Astrocyte (in vitro differentiated cells and primary cell): Measurements from ENCODE around the gene SLC17A7.

ENCODE experiments used
- EZH2 ChIP-seq: IDR thresholded peaks from 2 replicates; pipeline ENCODE4 v1.6.1; 2012; ENCODE audit warnings: mild to moderate bottlenecking, low read length, inconsistent platforms; ENCODE audit not compliant: insufficient read depth
- TF ChIP-seq, protein P1 (sequence below): IDR thresholded peaks from 2 replicates; pipeline ENCODE4 v1.5.1; 2011; ENCODE audit warnings: low read depth, mild to moderate bottlenecking, inconsistent platforms, low read length, moderate library complexity; ENCODE audit not compliant: insufficient read depth

DNA sequence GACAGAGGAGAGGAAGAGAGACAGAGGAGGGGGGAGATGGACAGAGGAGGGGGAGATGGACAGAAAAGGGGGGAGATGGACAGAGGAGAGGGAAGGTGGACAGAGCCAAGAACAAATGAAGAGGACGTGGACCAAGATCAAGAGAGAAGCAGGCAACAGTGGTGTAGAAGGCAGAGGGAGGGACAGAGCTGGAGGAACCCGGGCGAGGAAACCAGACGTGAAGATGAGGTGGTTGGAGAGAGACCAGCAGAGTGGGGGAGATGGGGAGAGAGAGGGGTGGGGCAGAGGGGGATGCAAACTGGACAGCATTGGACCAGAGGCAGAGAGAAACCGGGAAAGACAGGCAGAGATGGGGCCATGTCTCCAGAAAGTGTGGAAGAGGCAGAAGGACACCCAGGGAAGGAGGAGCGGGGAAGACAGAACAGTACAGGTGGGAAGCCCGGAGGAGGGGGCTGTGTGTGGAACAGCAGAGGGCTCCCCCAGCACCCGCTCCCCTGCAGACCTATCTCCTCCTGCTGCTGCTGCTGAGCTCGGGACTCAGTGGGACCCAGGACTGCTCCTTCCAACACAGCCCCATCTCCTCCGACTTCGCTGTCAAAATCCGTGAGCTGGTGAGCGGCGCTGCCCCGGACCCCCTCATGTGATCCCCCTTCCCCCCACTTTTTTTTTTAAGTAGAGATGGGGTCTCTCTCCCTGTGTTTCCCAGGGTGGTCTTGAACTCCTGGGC lies 34.0 kb upstream of the SLC17A7 start:
- TF ChIP-seq, protein P1, sequence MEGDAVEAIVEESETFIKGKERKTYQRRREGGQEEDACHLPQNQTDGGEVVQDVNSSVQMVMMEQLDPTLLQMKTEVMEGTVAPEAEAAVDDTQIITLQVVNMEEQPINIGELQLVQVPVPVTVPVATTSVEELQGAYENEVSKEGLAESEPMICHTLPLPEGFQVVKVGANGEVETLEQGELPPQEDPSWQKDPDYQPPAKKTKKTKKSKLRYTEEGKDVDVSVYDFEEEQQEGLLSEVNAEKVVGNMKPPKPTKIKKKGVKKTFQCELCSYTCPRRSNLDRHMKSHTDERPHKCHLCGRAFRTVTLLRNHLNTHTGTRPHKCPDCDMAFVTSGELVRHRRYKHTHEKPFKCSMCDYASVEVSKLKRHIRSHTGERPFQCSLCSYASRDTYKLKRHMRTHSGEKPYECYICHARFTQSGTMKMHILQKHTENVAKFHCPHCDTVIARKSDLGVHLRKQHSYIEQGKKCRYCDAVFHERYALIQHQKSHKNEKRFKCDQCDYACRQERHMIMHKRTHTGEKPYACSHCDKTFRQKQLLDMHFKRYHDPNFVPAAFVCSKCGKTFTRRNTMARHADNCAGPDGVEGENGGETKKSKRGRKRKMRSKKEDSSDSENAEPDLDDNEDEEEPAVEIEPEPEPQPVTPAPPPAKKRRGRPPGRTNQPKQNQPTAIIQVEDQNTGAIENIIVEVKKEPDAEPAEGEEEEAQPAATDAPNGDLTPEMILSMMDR = no peak
- no peak for TF ChIP-seq EZH2
